Progenitor cell of endocrine pancreas (in vitro differentiated cells): ENCODE measurements around the gene CDC7. TPM values are rescaled to one million over a fixed set of nuclear protein-coding genes. Genes with fewer than 3 reads are reported as not detected.

Source experiments
- DNase-seq: peaks from one replicate; pipeline ENCODE4 v3.0.0; 2021; ENCODE audit warnings: low spot score; ENCODE audit not compliant: unreplicated experiment
- H3K27ac Mint-ChIP-seq: 2 replicates; pipeline ENCODE4 v1.8.0; 2021; ENCODE audit warnings: mild to moderate bottlenecking, moderate library complexity, mixed read lengths
- H3K27me3 Mint-ChIP-seq: 2 replicates; pipeline ENCODE4 v1.8.0; 2021; ENCODE audit warnings: mixed read lengths
- H3K36me3 Mint-ChIP-seq: 2 replicates; pipeline ENCODE4 v1.8.0; 2022; ENCODE audit warnings: mixed read lengths; ENCODE audit not compliant: insufficient read depth
- H3K4me1 Mint-ChIP-seq: 2 replicates; pipeline ENCODE4 v1.8.0; 2021; ENCODE audit warnings: low read depth, mixed read lengths
- H3K4me3 Mint-ChIP-seq: 2 replicates; pipeline ENCODE4 v1.8.0; 2021; ENCODE audit warnings: low read depth, mild to moderate bottlenecking, moderate library complexity, mixed read lengths
- H3K9me3 Mint-ChIP-seq: 2 replicates; pipeline ENCODE4 v1.8.0; 2021; ENCODE audit warnings: low read depth, mixed read lengths
- total RNA-seq: library from RNA; stranded (reverse); gene quantifications from 2 replicates; pipeline ENCODE4 v1.2.1, GENCODE V29; 2021
- TF ChIP-seq, protein P1 (sequence below): fragments of 200-600 bp; sonication (generic); IDR thresholded peaks from one replicate; pipeline ENCODE4 v1.5.0; 2021; ENCODE audit warnings: antibody characterized with exemption, mild to moderate bottlenecking; ENCODE audit not compliant: unreplicated experiment

Gene CDC7
- total RNA-seq, 1 donor from 2014 or later, result 26.9 TPM

DNA sequence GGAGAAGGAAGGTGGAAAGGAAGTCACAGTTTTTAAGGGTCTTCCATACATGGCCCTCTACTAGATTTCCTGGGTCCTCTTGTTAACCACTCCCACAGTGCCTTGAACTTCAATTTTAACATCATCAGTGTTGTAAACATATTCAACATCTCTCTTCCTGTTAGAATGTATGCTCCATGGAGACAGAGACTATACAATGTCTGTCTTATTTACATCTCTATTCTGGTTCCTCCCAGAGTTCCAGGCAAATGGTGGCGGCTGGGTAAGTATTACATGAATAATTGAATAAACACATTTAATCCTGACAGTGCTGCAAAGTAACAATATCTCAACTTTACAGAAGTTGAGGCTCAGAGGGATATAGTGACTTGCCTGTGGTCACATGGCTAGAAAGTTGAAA is 40.3 kb downstream of the CDC7 start:
- Mint-ChIP-seq H3K9me3 (no peaks in the 10 kb centered on the region), H3K4me3 (no peak overlapping the region), H3K27ac (no peak overlapping the region), H3K4me1 (peaks cover 2% of the 10 kb centered on the region), H3K36me3 (no peaks in the 10 kb centered on the region), H3K27me3 (peaks cover 8% of the 10 kb centered on the region)
- TF ChIP-seq, protein P1, sequence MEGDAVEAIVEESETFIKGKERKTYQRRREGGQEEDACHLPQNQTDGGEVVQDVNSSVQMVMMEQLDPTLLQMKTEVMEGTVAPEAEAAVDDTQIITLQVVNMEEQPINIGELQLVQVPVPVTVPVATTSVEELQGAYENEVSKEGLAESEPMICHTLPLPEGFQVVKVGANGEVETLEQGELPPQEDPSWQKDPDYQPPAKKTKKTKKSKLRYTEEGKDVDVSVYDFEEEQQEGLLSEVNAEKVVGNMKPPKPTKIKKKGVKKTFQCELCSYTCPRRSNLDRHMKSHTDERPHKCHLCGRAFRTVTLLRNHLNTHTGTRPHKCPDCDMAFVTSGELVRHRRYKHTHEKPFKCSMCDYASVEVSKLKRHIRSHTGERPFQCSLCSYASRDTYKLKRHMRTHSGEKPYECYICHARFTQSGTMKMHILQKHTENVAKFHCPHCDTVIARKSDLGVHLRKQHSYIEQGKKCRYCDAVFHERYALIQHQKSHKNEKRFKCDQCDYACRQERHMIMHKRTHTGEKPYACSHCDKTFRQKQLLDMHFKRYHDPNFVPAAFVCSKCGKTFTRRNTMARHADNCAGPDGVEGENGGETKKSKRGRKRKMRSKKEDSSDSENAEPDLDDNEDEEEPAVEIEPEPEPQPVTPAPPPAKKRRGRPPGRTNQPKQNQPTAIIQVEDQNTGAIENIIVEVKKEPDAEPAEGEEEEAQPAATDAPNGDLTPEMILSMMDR, result no peak
- DNase-seq, result no peak

DNA sequence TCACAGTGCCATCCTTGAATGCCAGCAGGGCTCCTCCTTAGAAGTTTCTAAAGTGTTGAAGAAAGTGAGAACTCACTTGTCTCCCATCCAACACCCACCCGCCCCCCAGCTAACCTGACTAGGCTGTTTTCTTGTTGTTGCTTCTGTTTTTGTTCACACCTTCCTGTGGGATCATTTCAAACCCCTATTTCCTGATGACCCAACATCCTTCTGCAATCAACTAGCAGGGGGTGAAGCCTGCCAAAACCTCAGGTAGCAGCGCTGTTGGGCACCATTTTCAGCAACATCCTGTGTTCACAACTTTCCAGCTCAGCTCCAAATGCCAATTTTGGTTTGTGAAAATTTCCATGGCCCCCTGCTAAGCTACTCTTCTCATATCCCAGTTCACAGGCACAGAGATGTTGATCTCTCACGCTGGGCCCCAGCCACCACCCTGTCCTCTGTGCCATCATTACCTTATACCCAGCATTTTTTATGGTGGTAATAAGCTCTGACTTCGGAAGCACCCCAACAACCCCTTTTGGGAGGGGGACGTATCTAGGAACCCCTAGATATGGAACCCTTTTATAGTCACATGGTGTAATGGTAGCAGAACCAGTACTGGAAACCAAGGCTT is 41.4 kb downstream of the CDC7 start:
- H3K4me3 Mint-ChIP-seq, result no peak overlapping the region
- peaks cover 2% of the 10 kb centered on the region for H3K4me1 Mint-ChIP-seq
- no peak for DNase-seq
- peaks cover 9% of the 10 kb centered on the region for H3K27me3 Mint-ChIP-seq
- TF ChIP-seq, protein P1, result no peak
- no peaks in the 10 kb centered on the region for H3K36me3 Mint-ChIP-seq
- H3K27ac Mint-ChIP-seq, result no peak overlapping the region
- H3K9me3 Mint-ChIP-seq, result no peaks in the 10 kb centered on the region

DNA sequence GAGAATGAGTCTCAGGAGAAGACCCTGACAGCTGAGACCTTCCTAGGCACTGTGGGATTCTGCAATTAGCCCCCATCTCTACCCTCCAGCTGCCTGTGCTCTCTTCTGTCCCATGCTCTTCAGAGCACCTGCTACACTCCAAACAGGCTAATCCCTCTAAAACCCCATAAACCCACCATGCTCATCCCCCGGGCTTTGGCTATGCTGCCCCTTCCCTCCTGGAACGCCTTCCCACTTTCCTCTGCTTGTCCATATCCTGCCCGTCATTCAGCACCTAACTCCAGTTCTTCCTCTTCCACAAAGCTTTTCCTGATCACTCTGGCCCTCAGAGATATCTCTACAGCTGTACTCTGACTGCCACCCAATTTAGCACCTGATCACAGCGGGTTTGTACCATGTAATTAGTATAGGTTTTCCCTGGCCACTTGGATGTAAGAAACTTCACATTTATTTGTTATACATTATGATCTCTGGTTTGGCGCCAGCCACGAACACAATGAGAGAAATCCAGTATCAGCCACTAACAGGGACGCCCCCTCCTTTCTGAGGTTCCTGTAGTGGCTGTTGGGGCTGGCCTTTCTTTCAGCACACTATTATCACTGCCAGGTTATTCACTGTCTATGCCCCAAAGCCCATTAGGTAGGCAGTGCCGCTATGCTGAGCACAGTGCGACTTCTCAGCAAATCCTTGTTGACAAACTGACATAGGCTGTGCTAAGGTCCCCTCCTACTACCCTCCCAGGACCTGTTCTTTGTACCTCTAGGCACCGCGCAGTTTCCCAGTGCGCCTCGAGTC is 45.1 kb downstream of the CDC7 start:
- Mint-ChIP-seq H3K27ac (no peak overlapping the region), H3K4me3 (no peak overlapping the region), H3K9me3 (no peaks in the 10 kb centered on the region), H3K36me3 (no peaks in the 10 kb centered on the region), H3K4me1 (peaks cover 2% of the 10 kb centered on the region), H3K27me3 (peaks cover 15% of the 10 kb centered on the region)
- DNase-seq, result no peak
- TF ChIP-seq, protein P1, result no peak

DNA sequence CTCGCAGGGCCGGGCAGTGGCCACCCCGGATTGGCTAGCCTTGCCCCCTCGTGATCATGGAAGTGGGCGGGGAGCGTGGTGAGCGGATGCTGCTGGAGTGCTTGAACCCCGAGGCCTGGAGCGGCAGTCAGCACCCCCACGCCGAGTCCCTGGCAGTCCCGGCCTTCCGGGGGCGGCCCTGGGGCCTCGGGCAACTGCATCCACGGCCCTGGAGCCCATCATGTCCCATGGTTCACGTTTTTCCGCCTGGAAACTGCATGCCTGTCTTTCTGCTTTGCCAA is 45.6 kb downstream of the CDC7 start:
- no peak overlapping the region for H3K27ac Mint-ChIP-seq
- H3K9me3 Mint-ChIP-seq, result no peaks in the 10 kb centered on the region
- TF ChIP-seq, protein P1, result no peak
- no peaks in the 10 kb centered on the region for H3K36me3 Mint-ChIP-seq
- no peak overlapping the region for H3K4me3 Mint-ChIP-seq
- DNase-seq, result no peak
- peaks cover 2% of the 10 kb centered on the region for H3K4me1 Mint-ChIP-seq
- peaks cover 15% of the 10 kb centered on the region for H3K27me3 Mint-ChIP-seq

DNA sequence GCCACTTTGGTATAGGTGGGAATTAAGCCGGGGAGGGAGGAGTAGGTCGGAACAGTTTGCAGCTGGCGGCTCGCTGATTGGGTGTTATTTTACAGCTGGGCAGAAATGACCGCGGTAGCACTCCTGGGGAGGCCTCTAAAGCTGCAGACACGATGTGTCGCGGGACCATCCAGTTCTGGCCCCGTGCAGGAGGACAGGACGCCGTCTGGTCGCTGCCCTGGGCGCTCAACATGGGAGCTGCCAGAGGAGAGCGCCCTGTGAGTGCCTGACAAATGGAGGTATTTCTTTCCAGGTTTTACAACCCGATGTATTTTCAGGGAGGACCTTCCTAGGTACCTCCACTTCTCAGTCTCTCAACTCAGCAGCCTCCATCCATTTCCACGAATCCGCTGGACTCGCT is 46.2 kb downstream of the CDC7 start:
- TF ChIP-seq, protein P1, result no peak

More for the DNA sequence above, 46.2 kb downstream of the CDC7 start:
- Mint-ChIP-seq H3K4me3 (no peak overlapping the region), H3K27me3 (peaks cover 15% of the 10 kb centered on the region), H3K27ac (no peak overlapping the region), H3K9me3 (no peaks in the 10 kb centered on the region), H3K36me3 (no peaks in the 10 kb centered on the region), H3K4me1 (peaks cover 2% of the 10 kb centered on the region)
- no peak for DNase-seq
